ENCODE results near the gene CCDC91.

CCDC91 gene

DNA sequence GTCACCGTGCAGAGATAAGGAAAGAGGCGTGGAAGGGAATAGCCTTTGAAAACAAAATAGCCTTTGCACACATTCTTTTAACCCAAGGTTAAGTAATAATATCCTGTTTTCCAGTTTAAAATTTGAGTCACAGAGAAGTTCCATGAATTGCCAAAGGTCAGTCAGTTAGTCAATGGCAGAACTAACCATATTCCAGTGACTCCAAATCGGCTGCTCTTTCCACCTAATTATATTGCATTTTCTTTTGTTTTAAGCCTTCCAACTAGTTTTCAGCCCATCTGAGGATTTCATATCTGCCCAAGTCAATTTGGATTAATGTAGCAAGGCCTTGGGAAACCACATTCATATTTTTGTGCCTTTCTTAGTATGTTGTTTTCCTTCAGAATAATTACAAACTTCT, 373.0 kb downstream of the CCDC91 start:
- no peak overlapping the region for H3K27ac ChIP-seq (ENCODE audit: low read depth, low read length)
- H3K4me1 ChIP-seq (ENCODE audit: control insufficient read depth in 1 of 2, insufficient read depth in 2 of 2, low read length in 2 of 2) = no peaks in the 10 kb centered on the region
- H2BK5ac ChIP-seq (ENCODE audit: low read depth, low read length, poor library complexity) = no peak overlapping the region
- H3K4me3 ChIP-seq (ENCODE audit: low read depth, low read length) = no peak overlapping the region
- no peak overlapping the region for H4K12ac ChIP-seq (ENCODE audit: low read depth, low read length)
- no peak overlapping the region for H2BK12ac ChIP-seq (ENCODE audit: low read length)
- H4K8ac ChIP-seq (ENCODE audit: low read depth, low read length) = no peak overlapping the region
- H3K27me3 ChIP-seq (ENCODE audit: insufficient read depth, low read length) = no peaks in the 10 kb centered on the region
- no peak overlapping the region for H2AK5ac ChIP-seq (ENCODE audit: low read length)
- H2AFZ ChIP-seq (ENCODE audit: insufficient read depth, low read length, poor library complexity) = no peak overlapping the region
- H3K79me2 ChIP-seq (ENCODE audit: control insufficient read depth, insufficient read depth, low read length, poor library complexity) = no peaks in the 10 kb centered on the region
- no peak overlapping the region for H2BK120ac ChIP-seq (ENCODE audit: insufficient read depth, low read length, poor library complexity)
- H4K91ac ChIP-seq (ENCODE audit: low read depth, low read length) = no peak overlapping the region
- no peaks in the 10 kb centered on the region for H3K9me3 ChIP-seq (ENCODE audit: insufficient read depth, low read depth, low read length)
- peak in 1 of 2 donors; percentile 17 for DNase-seq
- WGBS (ENCODE audit: extremely low coverage, insufficient coverage, insufficient read length) = no CpG with 5 or more reads among the region's 3 CpGs
- no peak overlapping the region for H3K23ac ChIP-seq (ENCODE audit: low read length)
- H3K9ac ChIP-seq (ENCODE audit: low read length) = no peak overlapping the region
- no peak overlapping the region for H3K18ac ChIP-seq (ENCODE audit: low read length)
- no peak overlapping the region for H3K14ac ChIP-seq (ENCODE audit: low read length)
- no peak overlapping the region for H3K4ac ChIP-seq (ENCODE audit: low read depth, low read length)
- H3K36me3 ChIP-seq (ENCODE audit: control insufficient read depth in 1 of 2, insufficient read depth in 2 of 2, low read length in 2 of 2) = no peaks in the 10 kb centered on the region
- H3K4me2 ChIP-seq (ENCODE audit: low read length) = no peak overlapping the region
- H3K79me1 ChIP-seq (ENCODE audit: low read length) = no peaks in the 10 kb centered on the region

DNA sequence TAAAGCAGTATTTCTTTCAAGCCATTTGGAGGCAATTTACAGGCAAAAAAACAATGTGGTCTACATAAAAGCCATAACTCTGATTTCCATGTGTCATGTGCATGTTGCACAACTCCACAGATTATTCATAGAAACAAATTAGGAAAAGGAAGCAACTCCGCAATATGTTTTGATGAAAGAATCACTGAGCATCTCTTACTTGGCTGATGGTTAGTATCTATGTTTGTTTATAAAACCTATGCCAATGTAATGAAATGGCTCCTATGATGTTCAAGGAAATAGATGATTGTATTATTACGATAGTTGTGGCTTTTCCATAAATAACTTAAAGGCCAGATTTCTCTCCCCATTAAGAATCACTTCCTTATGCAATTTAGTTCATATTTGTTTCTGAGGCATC, 373.7 kb downstream of the CCDC91 start:
- no peak overlapping the region for H4K12ac ChIP-seq (ENCODE audit: low read depth, low read length)
- H3K18ac ChIP-seq (ENCODE audit: low read length) = no peak overlapping the region
- no peak overlapping the region for H3K27ac ChIP-seq (ENCODE audit: low read depth, low read length)
- no peak overlapping the region for H4K8ac ChIP-seq (ENCODE audit: low read depth, low read length)
- H2AK5ac ChIP-seq (ENCODE audit: low read length) = no peak overlapping the region
- H3K9me3 ChIP-seq (ENCODE audit: insufficient read depth, low read depth, low read length) = no peaks in the 10 kb centered on the region
- no peak overlapping the region for H3K4me3 ChIP-seq (ENCODE audit: low read depth, low read length)
- H3K27me3 ChIP-seq (ENCODE audit: insufficient read depth, low read length) = no peaks in the 10 kb centered on the region
- no peak for DNase-seq
- H3K4me2 ChIP-seq (ENCODE audit: low read length) = no peak overlapping the region
- H3K14ac ChIP-seq (ENCODE audit: low read length) = no peak overlapping the region
- no peaks in the 10 kb centered on the region for H3K79me1 ChIP-seq (ENCODE audit: low read length)
- no peak overlapping the region for H2AFZ ChIP-seq (ENCODE audit: insufficient read depth, low read length, poor library complexity)
- no peak overlapping the region for H2BK5ac ChIP-seq (ENCODE audit: low read depth, low read length, poor library complexity)
- H4K91ac ChIP-seq (ENCODE audit: low read depth, low read length) = no peak overlapping the region
- no peaks in the 10 kb centered on the region for H3K79me2 ChIP-seq (ENCODE audit: control insufficient read depth, insufficient read depth, low read length, poor library complexity)
- H3K36me3 ChIP-seq (ENCODE audit: control insufficient read depth in 1 of 2, insufficient read depth in 2 of 2, low read length in 2 of 2) = no peaks in the 10 kb centered on the region
- no peak overlapping the region for H3K9ac ChIP-seq (ENCODE audit: low read length)
- H2BK120ac ChIP-seq (ENCODE audit: insufficient read depth, low read length, poor library complexity) = no peak overlapping the region
- WGBS (ENCODE audit: extremely low coverage, insufficient coverage, insufficient read length) = no CpG with 5 or more reads among the region's 2 CpGs
- H3K4ac ChIP-seq (ENCODE audit: low read depth, low read length) = no peak overlapping the region
- no peak overlapping the region for H2BK12ac ChIP-seq (ENCODE audit: low read length)
- no peaks in the 10 kb centered on the region for H3K4me1 ChIP-seq (ENCODE audit: control insufficient read depth in 1 of 2, insufficient read depth in 2 of 2, low read length in 2 of 2)
- H3K23ac ChIP-seq (ENCODE audit: low read length) = no peak overlapping the region

DNA sequence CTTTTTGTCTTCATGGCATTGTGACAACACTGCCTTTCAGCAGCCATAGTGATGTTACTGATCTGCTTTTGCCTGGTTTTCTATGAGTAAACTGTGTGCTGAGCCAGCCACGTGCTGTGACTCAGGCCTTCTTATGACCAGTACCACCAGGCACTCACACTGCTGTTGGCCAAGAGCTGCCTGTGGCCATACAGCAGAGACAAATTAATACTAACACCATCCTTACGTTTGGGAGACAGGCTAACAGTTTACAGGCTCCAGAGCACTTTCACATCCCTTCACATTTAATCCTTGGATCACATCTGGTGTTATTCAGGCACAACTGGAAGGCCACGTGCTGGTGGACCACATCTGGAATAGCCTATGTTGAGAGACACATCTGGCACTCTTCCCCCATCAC, 377.9 kb downstream of the CCDC91 start:
- H4K8ac ChIP-seq (ENCODE audit: low read depth, low read length) = no peak overlapping the region
- H2BK12ac ChIP-seq (ENCODE audit: low read length) = no peak overlapping the region
- H3K4me2 ChIP-seq (ENCODE audit: low read length) = no peak overlapping the region
- no peak overlapping the region for H4K91ac ChIP-seq (ENCODE audit: low read depth, low read length)
- no peak overlapping the region for H3K4ac ChIP-seq (ENCODE audit: low read depth, low read length)
- DNase-seq = peak; percentile 67 to 71
- no peaks in the 10 kb centered on the region for H3K79me2 ChIP-seq (ENCODE audit: control insufficient read depth, insufficient read depth, low read length, poor library complexity)
- H3K9me3 ChIP-seq (ENCODE audit: insufficient read depth, low read depth, low read length) = no peaks in the 10 kb centered on the region
- no peak overlapping the region for H2AK5ac ChIP-seq (ENCODE audit: low read length)
- H2BK5ac ChIP-seq (ENCODE audit: low read depth, low read length, poor library complexity) = no peak overlapping the region
- no peak overlapping the region for H2BK120ac ChIP-seq (ENCODE audit: insufficient read depth, low read length, poor library complexity)
- WGBS (ENCODE audit: extremely low coverage, insufficient coverage, insufficient read length) = no CpG with 5 or more reads among the region's 3 CpGs
- no peak overlapping the region for H3K9ac ChIP-seq (ENCODE audit: low read length)
- H3K14ac ChIP-seq (ENCODE audit: low read length) = no peak overlapping the region
- H2AFZ ChIP-seq (ENCODE audit: insufficient read depth, low read length, poor library complexity) = no peak overlapping the region
- no peaks in the 10 kb centered on the region for H3K79me1 ChIP-seq (ENCODE audit: low read length)
- no peaks in the 10 kb centered on the region for H3K36me3 ChIP-seq (ENCODE audit: control insufficient read depth in 1 of 2, insufficient read depth in 2 of 2, low read length in 2 of 2)
- no peak overlapping the region for H4K12ac ChIP-seq (ENCODE audit: low read depth, low read length)
- no peak overlapping the region for H3K23ac ChIP-seq (ENCODE audit: low read length)
- no peak overlapping the region for H3K4me3 ChIP-seq (ENCODE audit: low read depth, low read length)
- H3K27ac ChIP-seq (ENCODE audit: low read depth, low read length) = no peak overlapping the region
- no peak overlapping the region for H3K18ac ChIP-seq (ENCODE audit: low read length)
- no peaks in the 10 kb centered on the region for H3K27me3 ChIP-seq (ENCODE audit: insufficient read depth, low read length)
- H3K4me1 ChIP-seq (ENCODE audit: control insufficient read depth in 1 of 2, insufficient read depth in 2 of 2, low read length in 2 of 2) = no peaks in the 10 kb centered on the region

DNA sequence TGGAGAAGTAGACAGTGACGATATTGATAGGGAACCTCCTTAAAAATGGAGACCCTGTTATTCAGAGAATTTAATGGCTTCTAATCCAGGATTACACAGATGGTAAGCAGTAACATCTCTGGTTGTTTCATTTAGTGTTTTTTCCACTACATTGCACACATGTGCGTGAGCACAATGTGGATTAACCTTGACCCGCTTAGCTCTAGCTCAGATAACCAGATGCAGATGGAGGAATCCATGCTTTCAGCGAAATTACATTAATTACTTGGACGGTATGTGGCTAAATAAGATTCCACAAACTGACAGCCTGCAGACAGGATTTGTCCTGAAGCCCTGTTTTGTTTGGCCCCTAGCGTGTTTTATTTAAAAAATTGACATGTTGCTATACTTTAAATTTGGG, 378.4 kb downstream of the CCDC91 start:
- Histone ChIP-seq H4K12ac (ENCODE audit: low read depth, low read length) (no peak overlapping the region), H4K91ac (ENCODE audit: low read depth, low read length) (no peak overlapping the region), H3K79me1 (ENCODE audit: low read length) (no peaks in the 10 kb centered on the region), H2BK12ac (ENCODE audit: low read length) (no peak overlapping the region), H2BK120ac (ENCODE audit: insufficient read depth, low read length, poor library complexity) (no peak overlapping the region), H3K4ac (ENCODE audit: low read depth, low read length) (no peak overlapping the region), H2AFZ (ENCODE audit: insufficient read depth, low read length, poor library complexity) (no peak overlapping the region), H3K9ac (ENCODE audit: low read length) (no peak overlapping the region), H3K9me3 (ENCODE audit: insufficient read depth, low read depth, low read length) (no peaks in the 10 kb centered on the region), H3K79me2 (ENCODE audit: control insufficient read depth, insufficient read depth, low read length, poor library complexity) (no peaks in the 10 kb centered on the region), H3K36me3 (ENCODE audit: control insufficient read depth in 1 of 2, insufficient read depth in 2 of 2, low read length in 2 of 2) (no peaks in the 10 kb centered on the region), H2AK5ac (ENCODE audit: low read length) (no peak overlapping the region), H2BK5ac (ENCODE audit: low read depth, low read length, poor library complexity) (no peak overlapping the region), H3K4me2 (ENCODE audit: low read length) (no peak overlapping the region), H4K8ac (ENCODE audit: low read depth, low read length) (no peak overlapping the region), H3K27me3 (ENCODE audit: insufficient read depth, low read length) (no peaks in the 10 kb centered on the region), H3K27ac (ENCODE audit: low read depth, low read length) (no peak overlapping the region), H3K4me1 (ENCODE audit: control insufficient read depth in 1 of 2, insufficient read depth in 2 of 2, low read length in 2 of 2) (no peaks in the 10 kb centered on the region), H3K4me3 (ENCODE audit: low read depth, low read length) (no peak overlapping the region), H3K18ac (ENCODE audit: low read length) (no peak overlapping the region), H3K14ac (ENCODE audit: low read length) (no peak overlapping the region), H3K23ac (ENCODE audit: low read length) (no peak overlapping the region)
- DNase-seq = peak in 1 of 2 donors; percentile 2
- WGBS (ENCODE audit: extremely low coverage, insufficient coverage, insufficient read length) = no CpG with 5 or more reads among the region's 6 CpGs

Data from trophoblast cell (in vitro differentiated cells and primary cell).